GOT3 (cell line): Measurements from ENCODE around the gene PHYH.
"Not testable (repeated sequence)": the region's sequence is repeated elsewhere in the genome, so short reads cannot be mapped to it uniquely, and the experiment has no call there.

ENCODE experiments used
- DNase-seq: peaks from one replicate; lab custom pipeline; 2025; ENCODE audit warnings: mixed read lengths; lab: John Stamatoyannopoulos, UW

Gene PHYH

DNA sequence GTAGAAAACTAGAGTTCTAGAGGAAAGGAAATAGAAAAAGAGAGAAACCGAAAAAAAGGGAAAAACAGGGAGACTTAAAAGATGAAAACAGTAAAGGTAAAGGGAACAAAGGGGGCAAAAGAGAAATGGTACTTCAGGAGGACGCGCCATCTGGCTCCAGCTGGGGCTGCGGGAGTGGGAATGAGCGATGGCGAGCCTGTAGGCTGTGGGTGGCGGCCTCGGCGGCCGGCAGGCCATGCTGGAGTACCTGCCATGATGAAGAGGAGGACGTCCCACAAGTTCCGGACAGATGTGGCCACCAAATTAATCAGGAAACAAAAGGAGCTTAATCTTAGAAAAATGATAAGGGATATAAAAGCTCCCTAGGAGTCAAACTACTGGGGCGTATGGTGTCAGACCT is 21.7 kb upstream of the PHYH start:
- DNase-seq, result no peak

DNA sequence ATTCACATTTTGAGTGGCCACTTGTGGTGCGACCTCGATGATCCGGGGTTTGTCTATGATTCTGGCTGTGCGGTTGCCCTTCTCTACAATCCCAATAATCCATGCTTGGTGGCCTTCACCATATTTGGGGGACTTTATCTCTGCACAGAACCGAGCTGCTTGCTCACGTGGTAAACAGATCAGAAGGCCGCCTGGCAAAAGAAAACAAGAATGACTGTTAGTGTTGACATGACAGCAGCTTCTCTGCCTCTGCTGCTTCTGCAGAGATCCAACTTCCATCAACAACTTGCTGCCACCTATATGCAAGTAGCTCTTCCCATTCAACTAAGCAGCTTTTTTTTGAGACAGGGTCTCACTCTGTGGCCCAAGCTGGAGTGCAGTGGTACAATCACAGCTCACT is 19.3 kb upstream of the PHYH start:
- DNase-seq, result no peak

DNA sequence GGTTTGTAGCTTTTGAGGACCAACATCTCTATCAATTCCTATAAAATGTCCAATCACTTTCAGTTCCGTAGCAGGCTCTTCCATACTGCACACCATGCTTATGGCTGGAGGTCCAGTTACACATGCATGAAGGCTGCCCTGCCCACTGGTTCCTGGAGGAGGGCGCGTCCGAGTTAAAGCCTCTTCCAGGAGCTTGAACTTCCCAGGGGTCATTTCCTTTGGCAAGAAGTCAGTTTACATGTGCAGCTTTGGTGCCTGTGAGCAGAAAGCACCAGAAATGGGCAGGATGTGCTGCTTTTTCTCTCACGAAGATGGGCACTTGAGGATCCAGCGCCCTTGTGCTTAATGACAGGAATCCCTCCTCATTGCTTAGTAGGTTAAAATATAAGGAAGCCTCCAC is 17.6 kb upstream of the PHYH start:
- no peak for DNase-seq

GRCh38 chr10:13316635-13317311 is 16.9 kb upstream of the PHYH start:
- DNase-seq, result no peak

GRCh38 chr10:13315361-13315760 is 15.5 kb upstream of the PHYH start:
- no peak for DNase-seq

DNA sequence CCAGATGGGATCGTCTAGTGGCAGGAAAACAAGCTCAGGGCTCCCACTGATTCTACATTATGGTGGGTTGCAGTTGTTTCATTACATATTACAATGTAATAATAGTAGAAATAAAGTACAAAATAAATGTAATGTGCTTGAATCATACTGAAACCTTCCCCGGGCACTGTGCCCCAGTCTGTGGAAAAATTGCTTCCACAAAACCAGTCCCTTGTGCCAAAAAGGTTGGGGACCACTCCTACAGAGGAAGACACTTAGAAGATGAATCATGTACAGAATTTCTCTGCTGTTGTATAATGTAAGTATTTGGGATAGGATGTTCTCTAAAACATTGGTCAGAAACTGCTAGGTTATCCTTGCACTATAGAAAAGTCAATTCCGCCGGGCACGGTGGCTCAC is 11.3 kb upstream of the PHYH start:
- DNase-seq, result no peak

GRCh38 chr10:13310518-13311176 is 10.8 kb upstream of the PHYH start:
- DNase-seq, result no peak

DNA sequence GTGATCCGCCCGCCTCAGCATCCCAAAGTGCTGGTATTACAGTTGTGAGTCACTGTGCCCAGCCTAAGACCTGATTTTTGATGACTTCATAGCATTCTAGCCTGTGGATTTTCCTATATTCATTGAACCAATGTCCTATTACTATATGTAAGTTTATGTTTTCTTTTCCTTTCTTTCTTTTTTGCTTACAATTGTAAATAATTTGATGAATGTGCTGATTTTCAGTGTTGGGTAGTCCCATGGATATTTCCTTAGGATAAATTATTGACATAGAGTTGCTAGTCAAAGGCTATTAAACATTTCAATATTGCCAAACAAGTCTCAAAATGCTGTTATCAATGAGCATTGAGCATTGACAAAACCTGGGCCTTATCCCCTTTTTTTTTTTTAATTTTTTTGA is 9.9 kb upstream of the PHYH start:
- DNase-seq, result no peak

GRCh38 chr10:13308096-13308495 is 8.2 kb upstream of the PHYH start:
- DNase-seq, result no peak

- DNase-seq, result no peak
Measured at GRCh38 chr10:13306103-13306502, 6.2 kb upstream of the PHYH start.

GRCh38 chr10:13302821-13303555 is 3.1 kb upstream of the PHYH start:
- no peak for DNase-seq

DNA sequence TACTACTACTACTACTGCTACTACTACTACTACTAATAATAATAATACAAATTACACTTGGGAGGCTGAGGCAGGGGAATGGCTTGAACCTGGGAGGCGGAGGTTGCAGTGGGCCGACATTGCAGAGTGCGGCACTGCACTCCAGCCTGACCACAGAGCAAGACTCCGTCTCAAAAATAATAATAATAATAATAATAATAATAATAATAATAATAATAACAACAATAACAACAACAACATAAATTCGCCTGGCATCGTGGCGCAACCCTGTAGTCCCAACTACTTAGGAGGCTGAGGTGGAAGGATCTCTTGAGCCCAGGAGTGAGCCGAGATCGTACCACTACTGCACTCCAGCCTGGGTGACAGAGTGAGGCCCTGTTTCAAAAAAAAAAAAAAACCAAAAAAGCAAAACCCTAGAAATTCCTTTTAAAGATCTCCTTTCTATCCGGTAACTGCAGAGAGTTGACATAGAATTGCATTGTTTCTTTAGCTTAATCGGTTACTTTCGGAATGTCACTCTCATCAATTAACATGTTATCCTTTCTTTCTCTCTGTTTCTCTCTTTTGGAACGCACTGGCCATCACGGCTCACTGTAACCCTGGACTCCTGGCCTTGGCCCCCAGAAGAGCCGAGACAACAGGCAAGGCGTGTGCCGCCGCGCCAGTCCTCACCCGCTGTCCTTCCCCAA is 972 bp downstream of the PHYH start:
- no peak for DNase-seq

DNA sequence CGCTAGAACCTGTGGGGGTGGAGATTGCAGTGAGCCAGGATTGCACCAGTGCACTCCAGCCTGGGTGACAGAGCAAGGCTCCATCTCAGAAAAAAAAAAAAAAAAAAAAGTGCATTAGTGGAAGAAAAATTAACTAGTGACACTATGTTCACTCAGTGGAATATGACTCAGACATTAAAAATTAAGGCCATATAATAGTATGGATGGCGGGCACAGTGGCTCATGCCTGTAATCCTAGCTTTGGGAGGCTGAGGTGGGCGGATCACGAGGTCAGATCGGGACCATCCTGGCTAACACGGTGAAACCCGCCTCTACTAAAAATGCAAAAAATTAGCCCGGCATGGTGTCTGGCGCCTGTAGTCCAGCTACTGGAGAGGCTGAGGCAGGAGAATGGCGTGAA is 3.4 kb downstream of the PHYH start:
- no peak for DNase-seq

DNA sequence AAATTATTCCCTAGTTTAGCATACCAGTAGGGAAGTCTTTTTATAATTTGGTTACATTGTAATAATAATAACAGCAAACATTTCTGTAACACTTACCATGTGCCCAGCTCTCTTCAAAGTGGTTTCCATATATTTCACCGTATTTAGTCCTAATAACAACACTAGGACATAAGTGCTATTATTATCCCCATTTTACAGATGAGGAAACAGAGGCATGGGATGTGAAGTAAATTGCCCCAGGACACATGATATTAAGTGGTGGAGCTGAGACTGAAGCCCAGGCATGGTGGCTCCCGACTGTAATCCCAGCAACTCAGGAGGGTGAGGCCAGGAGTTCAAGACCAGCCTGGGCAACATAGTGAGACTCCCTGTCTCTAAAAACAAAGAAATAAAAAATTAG is 5.1 kb downstream of the PHYH start:
- DNase-seq, result no peak

GRCh38 chr10:13291821-13292773 is 7.8 kb downstream of the PHYH start:
- DNase-seq, result no peak

DNA sequence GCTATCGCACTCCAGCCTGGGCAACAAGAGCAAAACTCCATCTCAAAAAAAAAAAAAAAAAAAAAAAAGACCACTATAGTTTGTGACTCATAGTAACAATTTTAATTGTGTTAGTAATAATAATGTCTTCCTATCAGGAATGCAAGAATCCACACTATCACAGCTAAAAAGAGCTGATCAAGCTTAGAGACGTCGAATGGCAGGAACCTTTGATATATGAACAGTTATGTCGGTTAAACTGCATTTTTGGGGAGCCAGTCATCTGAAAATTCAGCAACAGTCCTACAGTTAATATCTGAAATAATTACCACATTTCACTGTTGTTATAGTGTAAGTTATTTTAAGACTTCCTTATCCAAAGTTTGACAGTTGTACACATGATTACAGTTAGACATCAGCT is 8.8 kb downstream of the PHYH start:
- DNase-seq, result no peak

- no peak for DNase-seq
Measured at GRCh38 chr10:13284050-13284449, 15.8 kb downstream of the PHYH start.

GRCh38 chr10:13282348-13282747 is 17.5 kb downstream of the PHYH start:
- not testable (repeated sequence) for DNase-seq

- no peak for DNase-seq
Measured at GRCh38 chr10:13276749-13277365, 23.0 kb downstream of the PHYH start.

DNA sequence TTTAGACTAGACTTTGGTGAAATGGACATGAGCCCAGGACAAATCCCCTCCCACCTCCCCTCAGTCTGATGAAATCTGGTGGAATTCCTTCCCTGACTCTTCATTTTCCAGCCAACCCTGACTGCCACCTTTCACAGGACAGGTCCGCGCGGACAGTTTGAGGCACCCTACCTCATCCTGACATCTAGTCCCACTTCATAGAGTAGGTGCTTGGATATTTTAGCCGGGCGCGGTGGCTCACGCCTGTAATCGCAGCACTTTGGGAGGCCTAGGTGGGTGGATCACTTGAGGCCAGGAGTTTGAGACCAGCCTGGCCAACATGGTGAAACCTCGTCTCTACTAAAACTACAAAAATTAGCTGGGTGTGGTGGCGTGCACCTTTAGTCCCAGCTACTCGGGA is 23.7 kb downstream of the PHYH start:
- not testable (repeated sequence) for DNase-seq

DNA sequence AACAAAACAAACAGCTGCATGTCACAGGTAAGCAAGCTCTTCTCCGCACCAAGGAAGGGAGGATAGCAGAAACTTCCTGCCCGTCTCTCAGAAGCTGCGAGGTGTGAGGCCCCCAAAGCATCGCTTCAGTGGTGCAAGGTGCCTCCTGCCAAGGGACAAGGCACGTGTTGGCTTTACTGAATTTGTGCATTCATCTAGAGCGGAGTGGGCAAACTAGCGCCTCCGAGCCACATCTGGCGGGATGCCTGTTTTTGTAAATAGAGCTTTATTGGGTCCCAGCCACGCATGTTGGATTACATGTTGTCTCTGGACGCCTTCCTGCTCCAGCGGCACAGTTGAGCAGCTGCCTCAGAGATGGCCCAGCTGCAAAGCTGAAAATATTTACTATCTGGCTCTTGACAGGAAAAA is 27.7 kb downstream of the PHYH start:
- no peak for DNase-seq
